HG02623 (cell line): Measurements from ENCODE around the gene SUV39H2.
"Not testable (repeated sequence)": the region's sequence is repeated elsewhere in the genome, so short reads cannot be mapped to it uniquely, and the experiment has no call there.

Experiments
- ATAC-seq: cut with Tn5 transposase; IDR thresholded peaks from one replicate; pipeline ENCODE4 v1.9.1; 2021; ENCODE audit warnings: moderate library complexity; ENCODE audit not compliant: unreplicated experiment

Gene SUV39H2

DNA sequence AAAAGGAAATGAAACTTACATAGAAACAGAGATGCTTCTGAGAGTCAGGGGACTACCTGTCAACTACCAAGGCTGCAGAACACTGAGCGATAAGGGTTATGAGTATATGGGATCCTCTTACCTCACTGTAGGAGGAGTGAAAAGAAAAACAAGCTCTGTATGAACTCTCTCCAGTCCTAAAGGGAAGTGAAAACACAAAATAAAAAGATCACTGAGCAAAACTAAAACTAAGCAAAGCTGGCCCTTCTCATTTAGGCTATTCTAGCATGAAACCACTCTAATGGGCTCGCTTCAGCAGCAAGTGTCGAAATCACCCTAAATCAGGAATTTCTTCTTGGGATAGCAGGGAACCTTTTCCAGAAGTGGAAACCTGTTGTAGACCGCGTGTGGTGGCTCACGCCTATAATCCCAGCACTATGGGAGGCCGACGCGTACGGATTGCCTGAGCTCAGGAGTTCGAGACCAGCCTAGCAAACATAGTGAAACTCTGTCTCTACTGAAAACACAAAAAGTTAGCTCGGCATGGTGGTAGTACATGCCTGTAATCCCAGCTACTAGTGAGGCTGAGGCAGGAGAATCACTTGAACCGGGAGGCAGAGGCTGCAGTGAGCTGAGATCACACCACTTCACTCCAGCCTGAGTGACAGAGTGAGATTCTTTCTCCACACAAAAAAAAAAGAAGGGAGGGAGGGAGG, 48.2 kb downstream of the SUV39H2 start:
- ATAC-seq: peak; percentile 98

DNA sequence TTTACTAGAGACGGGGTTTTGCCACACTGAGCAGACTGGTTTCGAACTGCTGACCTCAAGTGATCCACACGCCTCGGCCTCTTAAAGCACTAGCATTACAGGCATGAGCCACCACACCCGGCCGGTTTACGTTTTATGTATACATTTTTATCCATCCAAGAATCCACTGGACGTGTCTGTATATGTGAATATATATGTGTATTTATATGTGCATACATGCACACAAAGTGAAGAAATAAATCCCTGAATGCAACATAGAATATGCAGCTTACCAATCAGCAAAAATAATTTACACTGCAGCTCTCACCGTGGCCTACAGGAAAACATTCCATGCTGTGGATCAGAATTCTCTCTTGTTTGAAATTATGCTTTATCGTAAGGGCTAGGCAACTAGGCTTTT, 51.9 kb downstream of the SUV39H2 start:
- no peak for ATAC-seq

DNA sequence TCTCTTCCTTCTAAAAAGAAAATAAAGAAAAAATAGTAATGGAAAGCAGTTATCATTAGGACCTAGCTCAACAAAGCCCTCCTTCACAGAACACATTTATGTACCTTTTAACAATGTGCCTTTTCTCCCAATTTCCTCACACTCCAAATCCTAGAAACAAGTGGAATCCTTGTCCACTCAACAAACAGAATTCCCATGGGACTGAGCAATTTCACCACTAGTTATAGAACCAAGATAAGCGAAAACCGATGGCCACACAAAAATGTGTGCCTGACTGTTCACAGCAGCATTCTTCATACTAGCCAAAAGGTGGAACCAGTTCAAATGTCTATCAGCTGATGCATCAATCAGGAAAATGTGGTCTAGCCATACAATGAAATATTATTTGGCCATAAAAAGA, 57.9 kb downstream of the SUV39H2 start:
- ATAC-seq: no peak

DNA sequence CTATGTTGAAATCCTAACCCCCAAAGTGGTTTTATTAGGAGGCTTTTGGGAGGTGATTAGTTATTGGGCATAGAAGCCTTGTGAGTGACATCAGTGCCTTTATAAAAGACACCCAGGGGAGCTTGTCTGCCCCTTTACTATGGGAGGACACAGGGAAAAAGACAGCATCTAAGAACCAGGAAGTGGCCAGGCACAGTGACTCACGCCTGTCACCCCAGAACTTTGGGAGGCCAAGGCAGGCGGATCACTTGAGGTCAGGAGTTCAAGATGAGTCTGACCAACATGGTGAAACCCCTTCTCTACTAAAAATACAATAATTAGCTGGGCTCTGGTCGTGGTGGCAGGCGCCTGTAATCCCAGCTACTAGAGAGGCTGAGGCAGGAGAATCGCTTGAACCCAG, 60.3 kb downstream of the SUV39H2 start:
- not testable (repeated sequence) for ATAC-seq

DNA sequence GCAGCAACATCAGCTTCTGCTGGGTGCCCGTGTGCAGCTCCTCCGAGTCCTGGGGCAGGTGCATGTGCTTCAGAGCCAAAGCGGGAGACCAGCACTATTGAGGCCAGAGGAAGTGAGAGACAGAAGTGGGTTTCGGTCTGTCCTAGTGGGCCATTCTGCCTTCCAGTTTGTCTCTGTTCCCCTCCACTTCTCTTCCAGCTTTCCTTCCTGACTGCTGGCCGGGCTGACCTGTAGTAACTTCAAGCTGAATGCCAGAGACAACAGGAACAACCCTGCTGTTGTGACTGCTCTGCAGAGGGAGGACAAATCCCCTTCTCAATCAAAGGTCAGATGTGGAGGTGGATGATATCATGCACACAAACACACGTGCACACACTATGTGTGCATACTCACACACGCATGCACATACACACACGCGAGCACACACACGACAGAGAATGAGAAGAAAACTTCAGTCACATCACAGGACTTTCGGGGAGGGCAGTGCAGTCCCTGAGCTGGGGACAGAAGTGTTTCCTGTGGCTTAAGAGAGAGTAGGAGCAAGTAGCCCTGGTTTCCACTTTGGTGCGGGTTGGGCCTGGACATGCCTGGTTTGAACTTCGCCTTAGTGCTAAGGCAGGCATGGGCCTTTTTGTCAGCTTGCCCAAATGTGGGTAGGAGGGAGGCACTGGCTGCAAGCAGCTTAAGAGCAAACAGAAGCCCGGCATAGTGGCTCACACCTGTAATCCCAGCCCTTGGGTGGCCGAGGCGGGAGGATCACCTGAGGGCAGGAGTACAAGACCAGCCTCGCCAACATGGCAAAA, 63.7 kb downstream of the SUV39H2 start:
- peak; percentile 93 for ATAC-seq

DNA sequence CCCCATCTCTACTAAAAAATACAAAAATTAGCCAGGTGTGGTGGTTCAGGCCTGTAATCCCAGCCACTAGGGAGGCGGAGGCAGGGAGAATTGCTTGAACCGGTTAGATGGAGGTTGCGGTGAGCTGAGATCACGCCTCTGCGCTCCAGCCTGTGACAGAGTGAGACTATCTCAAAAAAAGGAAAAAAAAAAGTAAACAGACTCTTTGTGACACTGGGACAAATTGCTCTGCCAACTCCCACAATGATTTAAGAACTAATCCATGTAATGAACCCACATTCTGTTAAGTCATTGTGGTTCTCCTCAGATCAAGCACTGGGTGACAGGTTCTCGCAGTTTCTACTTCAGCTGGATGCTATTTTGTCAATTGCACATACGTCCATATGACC, 64.3 kb downstream of the SUV39H2 start:
- not testable (repeated sequence) for ATAC-seq

DNA sequence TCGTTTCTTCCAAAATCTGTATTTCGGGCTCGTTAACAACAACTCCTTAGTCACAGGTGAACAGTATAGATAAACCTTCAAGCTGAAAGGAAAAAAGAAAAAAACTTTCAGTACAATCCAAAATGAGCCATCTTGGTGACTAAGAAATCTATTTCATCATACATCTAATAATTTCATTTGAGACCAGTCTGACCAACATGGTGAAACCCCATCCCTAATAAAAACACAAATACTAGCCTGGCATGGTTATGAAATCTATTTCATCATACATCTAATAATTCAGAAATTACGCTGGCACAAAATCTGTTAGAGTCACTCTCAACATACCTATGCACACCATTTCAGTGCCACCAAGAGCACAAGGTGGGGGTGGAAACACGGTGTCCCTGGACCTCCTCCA, 66.4 kb downstream of the SUV39H2 start:
- ATAC-seq: no peak

DNA sequence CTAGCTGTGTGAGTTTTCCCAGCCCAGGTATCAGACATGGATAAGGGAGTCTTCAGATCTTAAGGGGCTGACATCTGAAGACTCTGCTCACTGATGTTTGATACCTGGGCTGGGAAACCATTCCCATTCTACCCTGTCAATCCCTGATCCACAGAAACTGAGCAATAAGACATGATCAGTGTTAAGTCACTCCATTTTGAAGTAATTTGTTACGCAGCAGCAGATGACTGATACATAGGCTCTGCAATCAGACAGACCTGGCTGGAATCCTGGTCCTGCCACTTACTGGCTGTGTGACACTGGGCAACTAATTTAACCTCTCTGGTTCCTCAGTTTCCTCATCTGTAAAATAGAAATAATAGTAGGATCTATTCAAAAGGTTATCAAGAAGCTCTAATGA, 68.6 kb downstream of the SUV39H2 start:
- no peak for ATAC-seq

DNA sequence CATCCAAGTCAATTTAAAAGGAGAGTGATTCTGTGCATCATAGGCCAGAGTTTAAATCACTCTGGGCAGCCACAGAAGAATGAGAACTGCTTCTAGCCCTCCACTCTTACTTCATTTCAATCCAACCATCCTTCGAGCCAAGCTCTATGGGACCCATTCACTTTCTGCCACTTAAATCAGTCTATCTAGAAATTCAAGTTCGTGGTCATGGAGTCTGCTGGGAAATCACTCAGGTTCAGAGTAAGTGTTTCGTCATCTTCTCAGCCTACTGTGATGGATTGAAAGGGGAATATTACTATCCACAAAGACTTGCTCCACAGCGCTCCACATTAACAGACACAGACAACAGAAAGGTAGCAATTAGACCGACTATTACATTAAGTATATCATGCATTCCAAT, 70.6 kb downstream of the SUV39H2 start:
- no peak for ATAC-seq

DNA sequence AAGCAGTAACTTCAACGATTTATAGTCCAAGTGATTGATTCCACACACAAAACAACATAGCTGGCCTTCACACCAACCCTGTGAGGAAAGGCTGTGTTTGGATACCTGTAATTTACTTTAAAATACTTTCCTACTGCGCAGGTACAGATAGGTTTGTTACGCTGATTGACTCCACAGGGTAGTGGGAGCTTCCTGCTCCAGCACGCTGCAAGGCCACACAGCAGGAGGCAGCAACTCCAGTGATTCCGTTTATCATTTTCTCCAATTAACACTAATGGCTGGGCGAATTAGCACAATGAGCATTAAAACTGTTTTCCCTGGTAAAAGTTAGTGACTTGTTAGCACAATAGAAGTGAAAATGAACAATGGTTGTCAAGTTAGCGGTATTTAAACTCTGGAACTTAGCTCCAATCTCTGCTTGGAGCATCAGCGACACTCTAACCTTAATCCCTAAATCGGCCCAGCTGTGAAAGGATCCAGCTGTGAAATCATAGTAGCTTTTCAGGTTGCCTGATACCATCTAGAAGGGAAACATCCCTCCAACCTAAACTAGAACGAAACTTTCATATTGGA, 74.3 kb downstream of the SUV39H2 start:
- ATAC-seq: no peak

DNA sequence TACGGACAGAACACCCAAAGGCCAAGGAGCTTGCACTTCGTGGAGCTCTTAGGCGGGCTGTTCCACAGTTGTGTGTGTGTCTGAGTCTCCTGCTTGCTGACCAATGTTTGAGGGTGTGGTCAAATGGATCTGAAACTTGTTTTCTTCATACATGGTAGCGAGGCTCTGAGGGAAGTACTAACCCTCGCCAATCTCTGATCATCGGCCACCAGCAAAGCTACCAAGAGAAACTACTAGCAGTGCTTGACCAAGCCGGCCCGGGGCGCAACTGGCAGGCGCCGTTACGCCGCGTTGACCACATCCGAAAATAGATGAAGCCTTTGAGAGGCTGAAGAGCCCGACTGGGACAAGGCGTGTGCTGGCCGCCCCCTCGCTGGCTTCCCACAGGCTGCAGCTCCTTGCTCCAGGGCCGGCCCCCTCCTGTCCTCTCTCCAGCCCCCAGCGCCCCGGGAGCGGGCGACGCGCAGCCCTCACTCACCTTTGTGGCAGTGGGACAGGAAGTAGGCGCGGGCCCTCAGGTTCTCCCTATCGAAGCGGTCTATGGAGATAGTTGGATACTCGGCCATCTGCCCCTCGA, 74.8 kb downstream of the SUV39H2 start:
- ATAC-seq: peak; percentile 24
